OCI-LY3 (cell line): ENCODE results near the gene KRTAP5-10.

Source experiments
- CTCF ChIP-seq: fragments of 200-600, 300-600 bp; sonication (generic); IDR thresholded peaks from 2 replicates; pipeline ENCODE4 v1.5.1; 2014; ENCODE audit warnings: antibody characterized with exemption, low read length, low read depth
- EZH2phosphoT487 ChIP-seq: fragments of 200-600 bp; shearing (Covaris generic); IDR thresholded peaks from 2 replicates; pipeline ENCODE4 v1.6.1; 2018; ENCODE audit warnings: antibody characterized with exemption, mixed run types, low read depth

GRCh38 chr11:71525188-71525937, 40.0 kb upstream of the KRTAP5-10 start:
- TF ChIP-seq CTCF (no peak), EZH2phosphoT487 (no peak)
